Mesendoderm (in vitro differentiated cells): ENCODE data around the gene FXN.

Source experiments
- DNase-seq: peaks from one replicate; pipeline ENCODE4 v3.0.0; 2013
- H2AK5ac ChIP-seq: 2 replicates; pipeline ENCODE4 v1.6.1; 2013; ENCODE audit warnings: low read length, inconsistent platforms
- H2BK120ac ChIP-seq: 2 replicates; pipeline ENCODE4 v1.6.1; 2013; ENCODE audit warnings: low read depth, mild to moderate bottlenecking, low read length, moderate library complexity, mixed read lengths
- H2BK15ac ChIP-seq: replicated peaks from 2 replicates; pipeline ENCODE4 v1.6.1; 2013; ENCODE audit warnings: low read depth, mild to moderate bottlenecking, moderate library complexity
- H2BK5ac ChIP-seq: 2 replicates; pipeline ENCODE4 v1.6.1; 2013; ENCODE audit warnings: low read length, inconsistent platforms
- H3K18ac ChIP-seq: 2 replicates; pipeline ENCODE4 v1.6.1; 2013; ENCODE audit warnings: mild to moderate bottlenecking, low read length, mixed read lengths
- H3K23ac ChIP-seq: one replicate; pipeline ENCODE4 v1.6.1; 2013; ENCODE audit warnings: low read length
- H3K27ac ChIP-seq: 2 replicates; pipeline ENCODE4 v1.5.1; 2013; ENCODE audit warnings: low read depth, mild to moderate bottlenecking, inconsistent platforms, low read length, moderate library complexity
- H3K27me3 ChIP-seq: 2 replicates; pipeline ENCODE4 v1.6.1; 2013; ENCODE audit warnings: low read length, control low read depth, mild to moderate bottlenecking, inconsistent platforms; ENCODE audit not compliant: insufficient read depth, poor library complexity
- H3K36me3 ChIP-seq: 2 replicates; pipeline ENCODE4 v1.6.1; 2013; ENCODE audit warnings: low read length, inconsistent platforms; ENCODE audit not compliant: control insufficient read depth, insufficient read depth
- H3K4ac ChIP-seq: one replicate; pipeline ENCODE4 v1.6.1; 2013; ENCODE audit warnings: low read depth, mild to moderate bottlenecking, low read length, moderate library complexity
- H3K4me1 ChIP-seq: 2 replicates; pipeline ENCODE4 v1.6.1; 2013; ENCODE audit warnings: low read depth, low read length, inconsistent platforms; ENCODE audit not compliant: control insufficient read depth
- H3K4me2 ChIP-seq: 2 replicates; pipeline ENCODE4 v1.6.1; 2013; ENCODE audit warnings: low read length
- H3K4me3 ChIP-seq: 2 replicates; pipeline ENCODE4 v1.5.1; 2013; ENCODE audit warnings: mild to moderate bottlenecking, low read length
- H3K56ac ChIP-seq: one replicate; pipeline ENCODE4 v1.6.1; 2013; ENCODE audit warnings: low read length
- H3K79me1 ChIP-seq: 2 replicates; pipeline ENCODE4 v1.6.1; 2013; ENCODE audit warnings: low read length, inconsistent platforms
- H3K79me2 ChIP-seq: 2 replicates; pipeline ENCODE4 v1.6.1; 2013; ENCODE audit warnings: mild to moderate bottlenecking, low read length; ENCODE audit not compliant: control insufficient read depth, insufficient read depth
- H3K9ac ChIP-seq: 2 replicates; pipeline ENCODE4 v1.6.1; 2013; ENCODE audit warnings: low read length, inconsistent platforms
- H4K5ac ChIP-seq: one replicate; pipeline ENCODE4 v1.6.1; 2013; ENCODE audit warnings: low read length
- H4K8ac ChIP-seq: one replicate; pipeline ENCODE4 v1.6.1; 2013; ENCODE audit warnings: low read depth, mild to moderate bottlenecking, control low read depth, low read length, moderate library complexity
- WGBS: extraction: QIAGEN DNeasy Blood & Tissue Kit; methylation state at CpG from one replicate; pipeline ENCODE4 v1.1.7; 2013; ENCODE audit warnings: low lambda C conversion rate, missing lambda C conversion rate; ENCODE audit not compliant: insufficient coverage; ENCODE audit errors: extremely low coverage; 5-methylcytosine and 5-hydroxymethylcytosine counted together

FXN gene

DNA sequence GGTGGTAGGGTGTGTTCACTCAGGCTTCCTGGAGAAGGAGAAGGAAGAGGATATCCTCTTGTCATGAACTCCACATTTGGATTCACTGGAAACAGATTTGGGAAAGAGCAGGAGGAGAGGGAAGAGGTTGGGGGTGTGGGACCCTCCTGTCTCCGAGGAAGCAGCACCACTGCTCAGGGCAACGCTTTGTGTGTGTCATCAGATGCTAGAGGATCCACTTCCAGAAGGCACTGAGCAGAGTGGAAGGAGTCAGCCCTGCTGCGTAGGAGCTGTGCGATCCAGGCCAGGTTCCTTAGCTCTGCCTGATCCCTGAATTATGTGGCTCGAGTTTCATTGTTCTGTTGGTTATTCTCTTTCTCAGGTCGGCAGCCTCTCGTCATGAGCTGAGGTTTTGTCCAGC lies 101.2 kb downstream of the FXN start:
- no peak overlapping the region for H3K4ac ChIP-seq
- H3K79me1 ChIP-seq: peaks cover 13% of the 10 kb centered on the region
- no peak overlapping the region for H3K18ac ChIP-seq
- H4K5ac ChIP-seq: no peak overlapping the region
- H2BK120ac ChIP-seq: no peak overlapping the region
- H3K56ac ChIP-seq: no peak overlapping the region
- no CpG with 5 or more reads among the region's 7 CpGs for WGBS
- H2BK5ac ChIP-seq: no peak overlapping the region
- H3K4me1 ChIP-seq: peaks cover 2% of the 10 kb centered on the region
- no peak overlapping the region for H2BK15ac ChIP-seq
- H2AK5ac ChIP-seq: no peak overlapping the region
- H3K27me3 ChIP-seq: no peaks in the 10 kb centered on the region
- no peak overlapping the region for H3K9ac ChIP-seq
- H3K4me2 ChIP-seq: no peak overlapping the region
- no peaks in the 10 kb centered on the region for H3K36me3 ChIP-seq
- DNase-seq: no peak
- H3K79me2 ChIP-seq: peaks cover 36% of the 10 kb centered on the region
- no peak overlapping the region for H3K27ac ChIP-seq
- no peak overlapping the region for H3K23ac ChIP-seq
- H3K4me3 ChIP-seq: no peak overlapping the region
- no peak overlapping the region for H4K8ac ChIP-seq

- H2BK15ac ChIP-seq: no peak overlapping the region
- no peaks in the 10 kb centered on the region for H3K36me3 ChIP-seq
- peaks cover 35% of the 10 kb centered on the region for H3K79me2 ChIP-seq
- no peak overlapping the region for H4K8ac ChIP-seq
- H3K4me1 ChIP-seq: peaks cover 2% of the 10 kb centered on the region
- peaks cover 12% of the 10 kb centered on the region for H3K79me1 ChIP-seq
- no peaks in the 10 kb centered on the region for H3K27me3 ChIP-seq
- no peak for DNase-seq
- H2AK5ac ChIP-seq: no peak overlapping the region
- no peak overlapping the region for H2BK5ac ChIP-seq
- no peak overlapping the region for H3K23ac ChIP-seq
- H3K18ac ChIP-seq: no peak overlapping the region
- H3K4ac ChIP-seq: no peak overlapping the region
- no peak overlapping the region for H3K56ac ChIP-seq
- no peak overlapping the region for H3K9ac ChIP-seq
- H4K5ac ChIP-seq: no peak overlapping the region
- no peak overlapping the region for H2BK120ac ChIP-seq
- WGBS: no CpG with 5 or more reads among the region's 8 CpGs
- no peak overlapping the region for H3K4me2 ChIP-seq
- no peak overlapping the region for H3K27ac ChIP-seq
- H3K4me3 ChIP-seq: no peak overlapping the region
Observed at GRCh38 chr9:69137311-69137710, 101.8 kb downstream of the FXN start.

DNA sequence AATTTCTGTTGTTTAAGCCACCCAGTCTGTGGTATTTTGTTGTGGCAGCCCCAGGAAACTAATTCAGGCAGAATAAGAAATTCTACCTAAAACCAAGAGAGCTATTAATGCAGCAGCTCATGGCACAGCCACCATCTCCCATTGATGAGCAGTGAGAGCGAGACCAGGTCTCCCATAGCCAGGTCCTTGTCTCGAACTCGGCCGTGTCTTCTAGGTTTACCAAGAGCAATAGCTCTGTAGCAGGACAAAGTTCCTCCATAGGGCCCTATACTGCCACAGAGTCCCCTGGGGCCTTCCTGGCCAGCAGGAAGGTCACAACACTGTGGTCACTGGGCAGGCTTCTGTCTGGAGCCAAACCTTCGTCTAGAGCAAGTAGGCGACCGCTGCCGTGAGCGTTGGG lies 104.0 kb downstream of the FXN start:
- Histone ChIP-seq H4K8ac (no peak overlapping the region), H3K56ac (no peak overlapping the region), H3K4me3 (no peak overlapping the region), H3K18ac (no peak overlapping the region), H2BK120ac (no peak overlapping the region), H3K27ac (no peak overlapping the region), H3K4me2 (no peak overlapping the region), H3K4me1 (no peaks in the 10 kb centered on the region), H2AK5ac (no peak overlapping the region), H3K27me3 (no peaks in the 10 kb centered on the region), H2BK5ac (no peak overlapping the region), H3K9ac (no peak overlapping the region), H4K5ac (no peak overlapping the region), H3K79me2 (peaks cover 18% of the 10 kb centered on the region), H3K36me3 (no peaks in the 10 kb centered on the region), H3K79me1 (peaks cover 6% of the 10 kb centered on the region), H3K4ac (no peak overlapping the region), H2BK15ac (no peak overlapping the region), H3K23ac (no peak overlapping the region)
- WGBS: no CpG with 5 or more reads among the region's 9 CpGs
- no peak for DNase-seq

DNA sequence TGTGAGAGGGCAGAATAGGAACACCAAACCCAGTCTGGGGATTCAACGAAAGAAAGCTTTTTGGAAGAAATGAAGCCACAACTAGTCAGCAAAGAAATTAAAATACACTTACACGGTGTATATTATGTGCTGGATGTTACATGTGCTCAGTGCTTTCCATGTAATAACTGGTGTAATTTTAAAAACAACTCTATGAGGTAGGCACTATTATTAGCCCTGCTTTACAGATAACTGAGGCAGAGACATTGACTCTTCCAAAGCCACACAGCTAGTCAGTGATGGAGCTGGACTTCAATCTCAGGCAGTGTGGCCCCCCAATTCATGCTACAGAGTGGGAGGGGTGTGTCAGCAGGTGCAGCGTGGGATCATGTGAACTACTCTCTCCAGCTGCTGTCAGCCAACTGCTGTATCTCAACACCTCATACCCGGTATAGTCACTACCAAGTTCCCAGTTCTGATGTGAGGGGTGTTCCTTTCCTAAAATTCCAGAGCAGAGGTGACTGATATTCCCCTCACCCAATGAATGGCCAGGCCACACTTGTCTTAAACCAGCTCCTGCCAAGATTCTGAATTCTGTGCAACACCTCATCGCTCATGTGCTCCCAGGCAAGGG lies 104.7 kb downstream of the FXN start:
- Histone ChIP-seq H2AK5ac (no peak overlapping the region), H3K27ac (no peak overlapping the region), H3K18ac (no peak overlapping the region), H3K23ac (no peak overlapping the region), H3K4ac (no peak overlapping the region), H3K56ac (no peak overlapping the region), H4K8ac (no peak overlapping the region), H3K79me2 (peaks cover 13% of the 10 kb centered on the region), H3K27me3 (no peaks in the 10 kb centered on the region), H3K79me1 (peaks cover 6% of the 10 kb centered on the region), H3K4me3 (no peak overlapping the region), H4K5ac (no peak overlapping the region), H2BK120ac (no peak overlapping the region), H3K9ac (no peak overlapping the region), H3K36me3 (no peaks in the 10 kb centered on the region), H3K4me1 (no peaks in the 10 kb centered on the region), H3K4me2 (no peak overlapping the region), H2BK15ac (no peak overlapping the region), H2BK5ac (no peak overlapping the region)
- WGBS: no CpG with 5 or more reads among the region's 5 CpGs
- no peak for DNase-seq

GRCh38 chr9:69141851-69142250 lies 106.3 kb downstream of the FXN start:
- Histone ChIP-seq H3K79me2 (peaks cover 12% of the 10 kb centered on the region), H3K4me2 (no peak overlapping the region), H3K36me3 (no peaks in the 10 kb centered on the region), H4K8ac (no peak overlapping the region), H3K4me3 (no peak overlapping the region), H3K27me3 (no peaks in the 10 kb centered on the region), H3K79me1 (peaks cover 5% of the 10 kb centered on the region), H3K27ac (no peak overlapping the region), H2BK120ac (no peak overlapping the region), H3K23ac (no peak overlapping the region), H3K9ac (no peak overlapping the region), H2BK5ac (no peak overlapping the region), H3K18ac (no peak overlapping the region), H4K5ac (no peak overlapping the region), H3K4ac (no peak overlapping the region), H2BK15ac (no peak overlapping the region), H3K4me1 (no peaks in the 10 kb centered on the region), H3K56ac (no peak overlapping the region), H2AK5ac (no peak overlapping the region)
- no peak for DNase-seq
- no CpG with 5 or more reads among the region's 5 CpGs for whole genome bisulfite sequencing

DNA sequence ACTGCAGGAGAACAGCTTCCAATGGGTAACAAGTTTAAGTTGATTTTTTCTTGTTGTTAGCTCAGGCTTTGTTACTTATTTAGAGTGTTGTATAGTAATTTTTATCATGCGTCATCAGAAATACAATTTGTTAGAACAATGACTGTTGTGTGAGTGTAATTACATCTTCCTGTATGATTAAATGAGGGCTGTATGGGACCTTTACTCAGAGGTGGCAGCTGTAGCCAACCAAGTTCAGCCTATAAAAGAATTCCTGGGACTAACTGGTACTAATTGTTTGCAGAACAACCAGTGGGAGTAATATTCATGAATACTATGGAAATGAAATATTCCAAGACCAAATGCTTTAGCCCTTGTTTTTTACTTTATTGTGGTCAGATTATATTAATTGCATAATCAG lies 107.7 kb downstream of the FXN start:
- no peak overlapping the region for H2BK15ac ChIP-seq
- H2BK120ac ChIP-seq: no peak overlapping the region
- H3K18ac ChIP-seq: no peak overlapping the region
- peaks cover 4% of the 10 kb centered on the region for H3K79me1 ChIP-seq
- no peaks in the 10 kb centered on the region for H3K36me3 ChIP-seq
- no peak overlapping the region for H3K27ac ChIP-seq
- H3K56ac ChIP-seq: no peak overlapping the region
- H4K8ac ChIP-seq: no peak overlapping the region
- H3K4me1 ChIP-seq: no peaks in the 10 kb centered on the region
- WGBS: no CpG with 5 or more reads among the region's 1 CpG
- no peak overlapping the region for H2AK5ac ChIP-seq
- no peak for DNase-seq
- no peak overlapping the region for H3K4ac ChIP-seq
- no peaks in the 10 kb centered on the region for H3K27me3 ChIP-seq
- H3K23ac ChIP-seq: no peak overlapping the region
- H3K9ac ChIP-seq: no peak overlapping the region
- H4K5ac ChIP-seq: no peak overlapping the region
- H3K4me2 ChIP-seq: no peak overlapping the region
- H3K79me2 ChIP-seq: peaks cover 11% of the 10 kb centered on the region
- no peak overlapping the region for H3K4me3 ChIP-seq
- no peak overlapping the region for H2BK5ac ChIP-seq
